HL-60 (cell line): Measurements from ENCODE around the gene MCU.

Experiments used
- POLR2AphosphoS5 ChIP-seq: IDR thresholded peaks from 2 replicates; pipeline ENCODE4 v1.6.1; 2012; ENCODE audit warnings: low read depth
- TF ChIP-seq, protein P1 (sequence below): IDR thresholded peaks from one replicate; pipeline ENCODE4 v1.5.1; 2011; ENCODE audit warnings: low read length, control low read depth, inconsistent platforms; ENCODE audit not compliant: insufficient read depth

DNA sequence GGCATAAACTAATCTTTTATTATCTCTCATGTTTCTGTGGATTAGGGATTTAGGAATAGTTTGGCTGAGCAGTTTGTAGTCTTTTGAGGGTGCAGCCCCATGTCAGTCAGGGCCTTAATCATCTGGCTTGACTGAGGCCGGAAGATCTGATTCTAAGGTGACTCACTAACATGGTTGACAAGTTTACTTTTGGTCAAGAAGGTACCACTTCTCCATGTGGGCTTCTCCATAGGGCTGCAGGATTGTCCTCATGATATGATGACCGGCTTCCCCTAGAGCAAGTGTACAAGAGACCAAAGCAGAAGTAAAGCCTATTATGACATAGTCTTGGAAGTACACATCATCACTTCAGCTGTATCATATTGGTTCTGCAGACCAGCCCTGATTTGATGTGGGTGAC, 155.7 kb downstream of the MCU start:
- TF ChIP-seq, protein P1, sequence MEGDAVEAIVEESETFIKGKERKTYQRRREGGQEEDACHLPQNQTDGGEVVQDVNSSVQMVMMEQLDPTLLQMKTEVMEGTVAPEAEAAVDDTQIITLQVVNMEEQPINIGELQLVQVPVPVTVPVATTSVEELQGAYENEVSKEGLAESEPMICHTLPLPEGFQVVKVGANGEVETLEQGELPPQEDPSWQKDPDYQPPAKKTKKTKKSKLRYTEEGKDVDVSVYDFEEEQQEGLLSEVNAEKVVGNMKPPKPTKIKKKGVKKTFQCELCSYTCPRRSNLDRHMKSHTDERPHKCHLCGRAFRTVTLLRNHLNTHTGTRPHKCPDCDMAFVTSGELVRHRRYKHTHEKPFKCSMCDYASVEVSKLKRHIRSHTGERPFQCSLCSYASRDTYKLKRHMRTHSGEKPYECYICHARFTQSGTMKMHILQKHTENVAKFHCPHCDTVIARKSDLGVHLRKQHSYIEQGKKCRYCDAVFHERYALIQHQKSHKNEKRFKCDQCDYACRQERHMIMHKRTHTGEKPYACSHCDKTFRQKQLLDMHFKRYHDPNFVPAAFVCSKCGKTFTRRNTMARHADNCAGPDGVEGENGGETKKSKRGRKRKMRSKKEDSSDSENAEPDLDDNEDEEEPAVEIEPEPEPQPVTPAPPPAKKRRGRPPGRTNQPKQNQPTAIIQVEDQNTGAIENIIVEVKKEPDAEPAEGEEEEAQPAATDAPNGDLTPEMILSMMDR = no peak
- TF ChIP-seq POLR2AphosphoS5 = no peak
